Fibroblast of peridontal ligament (primary cell): ENCODE data around the gene NUDT3.
A peak's percentile ranks its signal among the peaks of the same experiment; 100 is the strongest.

Experiments
- DNase-seq: peaks from one replicate; pipeline ENCODE4 v3.0.0-alpha.2; 2010; ENCODE audit errors: extremely low read depth

NUDT3 gene

GRCh38 chr6:34321821-34322220 lies 70.6 kb downstream of the NUDT3 start:
- DNase-seq: no peak

DNA sequence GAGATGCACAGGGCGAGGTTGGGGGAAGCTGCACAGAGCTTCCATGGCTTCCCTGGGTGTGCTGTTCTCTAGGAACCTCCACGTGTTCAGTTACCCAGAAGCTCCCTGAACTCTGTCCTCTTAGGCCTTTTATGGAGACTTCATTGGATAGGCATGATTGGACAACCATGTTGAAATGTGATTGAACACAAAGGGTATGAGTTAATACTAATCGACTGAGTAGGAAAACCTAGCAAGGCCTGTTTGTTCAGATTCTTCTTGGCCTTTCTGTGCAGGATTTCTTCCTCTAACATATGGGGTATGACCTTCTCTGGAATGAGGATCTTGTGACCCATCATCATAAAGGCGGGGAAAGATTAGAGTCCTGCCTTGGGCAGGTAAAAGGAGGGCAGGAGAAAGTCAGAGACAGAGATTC lies 73.0 kb downstream of the NUDT3 start:
- no peak for DNase-seq

DNA sequence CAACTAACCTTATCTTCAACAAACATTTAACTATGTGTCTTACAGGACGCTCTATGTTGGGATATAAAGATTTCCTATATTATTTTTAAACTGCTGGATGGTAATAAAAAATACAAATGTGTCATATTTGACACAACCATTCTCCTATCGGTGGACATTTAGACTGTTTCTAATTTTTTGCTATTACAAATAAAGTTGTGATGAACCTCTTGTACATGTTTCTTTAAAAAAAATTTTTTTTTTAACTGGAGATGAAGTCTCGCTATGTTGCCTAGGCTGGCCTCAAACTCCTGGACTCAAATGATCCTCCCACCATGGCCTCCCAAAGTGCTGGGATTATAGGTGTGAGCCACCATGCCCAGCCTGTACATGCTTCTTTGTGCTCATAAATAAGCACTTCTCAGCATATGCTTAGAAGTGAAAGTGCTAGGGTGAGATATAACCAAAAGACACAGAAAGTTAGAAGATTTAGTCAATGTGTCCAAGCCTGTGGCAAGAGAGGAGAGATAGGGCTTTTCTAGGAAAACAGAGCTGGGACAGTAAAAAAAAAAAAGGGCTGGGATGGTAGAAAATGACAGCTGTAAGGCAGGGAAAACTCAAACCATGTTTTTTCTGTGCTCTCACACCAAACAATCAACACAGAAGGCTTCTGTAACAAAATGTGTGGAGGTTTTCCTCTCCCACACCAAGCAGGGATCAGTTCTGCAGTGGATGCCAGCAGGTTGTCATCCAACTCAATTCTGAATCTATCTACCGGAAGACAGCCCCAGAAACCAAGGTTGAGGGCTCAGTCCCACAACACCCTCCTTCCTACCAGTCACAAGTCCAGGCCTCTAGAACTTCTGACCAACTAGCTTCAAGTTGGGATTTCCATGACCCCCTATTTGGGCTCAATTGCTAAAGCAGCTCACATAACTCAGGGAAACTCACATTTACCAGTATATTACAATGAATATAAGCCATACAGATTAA lies 73.7 kb downstream of the NUDT3 start:
- DNase-seq: no peak

DNA sequence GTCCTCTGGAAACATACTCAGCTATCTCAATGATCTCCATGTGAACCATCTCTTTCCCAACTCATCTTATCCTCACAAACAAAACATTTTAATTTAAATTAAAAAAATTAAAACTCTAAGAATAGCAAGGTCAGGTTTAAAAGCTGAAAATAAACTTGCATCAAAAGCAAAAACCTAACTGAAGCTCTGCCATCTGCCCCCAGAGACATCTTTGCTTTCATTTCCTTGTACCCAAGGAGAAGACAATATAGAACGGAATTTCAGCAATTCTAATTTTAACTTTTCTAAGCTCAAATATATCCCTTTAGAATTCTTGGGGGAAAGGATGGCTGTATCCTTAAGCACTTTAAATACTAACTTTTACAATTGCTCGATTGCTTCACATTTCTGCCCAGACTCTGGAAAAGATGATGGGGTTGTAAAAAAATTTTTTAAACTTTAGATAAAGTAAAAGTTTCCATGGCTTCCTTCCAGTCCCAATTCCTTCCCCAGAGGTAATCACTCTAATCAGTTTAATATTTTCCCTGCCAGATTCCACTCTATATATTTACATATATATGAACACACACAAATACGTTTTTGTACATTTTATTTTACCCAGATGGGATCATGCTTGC lies 74.5 kb downstream of the NUDT3 start:
- DNase-seq: peak; percentile 63

GRCh38 chr6:34317172-34317477 lies 75.3 kb downstream of the NUDT3 start:
- no peak for DNase-seq

DNA sequence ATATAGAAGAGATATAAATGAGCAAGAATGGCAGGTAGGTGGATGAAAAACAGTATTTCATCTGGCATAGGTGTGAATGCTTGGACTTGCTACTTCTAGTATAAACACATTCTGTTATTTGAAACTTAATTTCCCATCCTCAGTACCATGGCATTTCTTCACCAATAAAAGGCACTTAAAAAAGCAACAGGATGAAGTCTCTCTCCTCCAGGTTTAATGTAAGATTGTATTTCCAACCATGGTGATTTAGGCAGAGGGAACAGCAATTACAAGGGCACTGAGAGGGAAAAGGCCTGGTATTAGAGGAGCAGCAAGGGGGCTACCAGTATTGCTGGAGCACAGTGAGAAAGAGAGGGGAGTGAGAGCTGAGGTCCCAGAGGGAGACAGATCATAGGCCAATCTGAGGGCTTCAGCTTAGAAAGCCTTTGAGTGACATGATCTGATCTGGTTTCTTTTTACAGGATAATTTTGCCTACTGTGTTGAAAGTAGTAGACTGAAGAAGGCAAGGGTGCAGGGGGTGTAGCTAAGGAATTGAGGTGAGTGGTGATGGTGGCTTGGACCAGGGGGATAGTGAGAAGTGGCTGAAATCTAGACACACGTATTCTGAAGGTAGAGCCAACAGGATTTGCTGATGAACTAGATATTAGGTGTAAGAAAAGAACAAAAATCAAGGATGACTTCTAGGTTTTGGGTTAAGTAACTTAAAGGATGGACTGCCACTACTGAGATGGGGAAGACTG lies 75.9 kb downstream of the NUDT3 start:
- no peak for DNase-seq

DNA sequence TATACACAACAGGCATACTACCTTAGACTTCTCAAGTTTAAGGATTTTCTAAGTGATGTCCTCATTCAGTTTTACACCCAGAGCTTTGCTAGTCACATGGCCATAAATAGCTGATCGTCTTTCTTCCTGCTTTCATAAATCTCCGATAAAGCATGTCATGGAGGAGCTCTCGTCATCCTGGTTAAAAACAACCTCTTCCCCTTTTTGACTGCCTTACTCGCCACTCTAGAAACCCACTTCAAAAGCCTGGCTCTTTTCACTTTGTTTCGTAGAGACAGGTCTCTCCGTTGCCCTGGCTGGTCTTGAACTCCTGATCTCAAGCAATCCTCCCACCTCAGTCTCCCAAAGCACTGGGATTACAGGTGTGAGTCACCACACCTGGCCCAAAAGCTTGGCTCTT lies 76.7 kb downstream of the NUDT3 start:
- DNase-seq: no peak

GRCh38 chr6:34315256-34315655 lies 77.2 kb downstream of the NUDT3 start:
- DNase-seq: no peak

DNA sequence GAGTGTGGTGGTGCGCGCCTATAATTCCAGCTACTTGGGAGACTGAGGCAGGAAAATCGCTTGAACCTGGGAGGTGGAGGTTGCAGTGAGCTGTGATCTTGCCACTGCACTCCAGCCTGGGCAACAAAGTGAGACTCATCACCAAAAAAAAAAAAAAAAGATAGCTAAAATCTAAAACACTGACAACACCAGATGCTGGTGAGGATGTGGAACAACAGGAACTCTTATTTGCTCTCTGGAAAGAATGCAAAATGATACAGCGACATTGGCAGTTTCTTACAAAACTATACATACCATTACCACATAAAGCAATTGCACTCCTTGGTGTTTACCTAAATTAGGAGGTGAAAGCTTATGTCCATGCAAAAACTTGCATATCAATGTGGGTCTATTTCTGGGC lies 80.2 kb downstream of the NUDT3 start:
- DNase-seq: no peak

GRCh38 chr6:34310817-34311216 lies 81.7 kb downstream of the NUDT3 start:
- no peak for DNase-seq

DNA sequence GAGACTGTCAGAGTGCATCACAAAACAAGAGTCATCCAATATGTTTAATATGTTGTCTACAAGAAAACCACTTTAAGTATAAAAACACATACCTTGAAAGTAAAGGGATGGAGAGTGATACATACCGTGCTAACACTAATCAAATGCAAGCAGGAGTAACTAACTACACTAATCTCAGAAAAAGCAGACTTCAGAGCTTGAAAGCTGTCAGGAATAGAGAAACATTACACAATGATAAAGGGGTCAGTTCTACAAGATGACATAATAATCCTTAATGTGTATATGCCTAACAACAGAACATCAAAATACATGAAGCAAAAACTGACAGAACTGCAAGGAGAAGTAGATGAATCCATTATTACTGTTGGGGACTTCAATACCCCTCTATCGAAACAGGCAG lies 84.0 kb downstream of the NUDT3 start:
- no peak for DNase-seq

DNA sequence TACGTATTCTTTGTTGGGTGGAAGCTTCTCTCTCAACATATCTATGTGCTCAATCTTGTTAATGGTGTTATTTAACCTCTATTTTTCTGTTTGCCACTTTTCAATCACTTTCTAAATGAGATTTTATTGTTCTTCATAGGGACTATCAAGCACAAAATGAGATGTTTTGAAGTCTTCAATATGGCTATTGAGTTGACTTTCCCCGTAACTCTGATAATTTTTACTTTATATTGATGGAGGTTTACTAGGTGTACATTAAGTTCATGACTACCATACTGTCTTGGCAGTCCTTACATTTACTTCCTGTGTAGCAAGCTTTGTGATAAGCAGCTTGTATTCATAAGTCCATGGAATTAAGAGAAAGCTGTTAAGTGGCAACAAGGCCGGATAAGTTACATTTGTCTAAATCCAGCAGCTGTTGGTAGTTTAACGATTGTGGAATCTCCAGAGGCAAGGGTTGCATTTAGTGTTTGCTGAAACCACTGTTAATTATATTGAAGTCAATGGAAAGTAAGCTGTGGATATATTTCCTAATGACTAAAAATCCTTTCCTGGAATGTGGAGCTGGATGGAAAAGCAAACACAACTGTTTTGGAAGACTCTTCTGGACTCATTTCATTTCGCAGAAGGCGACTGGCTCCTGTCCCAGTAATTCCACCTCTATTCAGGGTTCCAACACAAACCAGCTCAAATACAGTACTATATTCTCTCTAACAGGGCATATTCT lies 86.3 kb downstream of the NUDT3 start:
- peak; percentile 79 for DNase-seq

- DNase-seq: no peak
These were observed 87.0 kb downstream of the NUDT3 start for GRCh38 chr6:34305497-34305896.

GRCh38 chr6:34304164-34304563 lies 88.3 kb downstream of the NUDT3 start:
- DNase-seq: no peak

DNA sequence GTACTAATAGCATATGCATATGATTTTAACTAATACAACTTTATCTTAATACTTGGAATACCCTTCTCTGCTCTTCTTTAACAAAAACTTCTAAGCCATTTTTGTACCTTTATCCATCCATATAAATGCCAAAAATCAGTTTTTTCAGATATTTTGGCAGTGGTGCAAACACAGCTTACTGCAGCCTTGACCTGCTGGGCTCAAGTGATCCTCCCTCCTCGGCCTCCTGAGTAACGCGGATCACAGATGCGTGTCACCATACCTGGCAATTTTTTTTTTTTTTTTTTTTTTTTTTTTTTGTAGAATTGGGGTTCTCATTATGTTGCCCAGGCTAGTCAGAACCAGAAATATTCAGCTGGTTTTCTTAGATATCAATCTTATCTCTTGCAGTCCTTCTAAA lies 89.5 kb downstream of the NUDT3 start:
- DNase-seq: no peak

- DNase-seq: peak; percentile 93
These were observed 91.1 kb downstream of the NUDT3 start for GRCh38 chr6:34301408-34301807.

- no peak for DNase-seq
These were observed 92.1 kb downstream of the NUDT3 start for GRCh38 chr6:34300332-34300751.

- DNase-seq: no peak
These were observed 93.5 kb downstream of the NUDT3 start for GRCh38 chr6:34298941-34299340.

DNA sequence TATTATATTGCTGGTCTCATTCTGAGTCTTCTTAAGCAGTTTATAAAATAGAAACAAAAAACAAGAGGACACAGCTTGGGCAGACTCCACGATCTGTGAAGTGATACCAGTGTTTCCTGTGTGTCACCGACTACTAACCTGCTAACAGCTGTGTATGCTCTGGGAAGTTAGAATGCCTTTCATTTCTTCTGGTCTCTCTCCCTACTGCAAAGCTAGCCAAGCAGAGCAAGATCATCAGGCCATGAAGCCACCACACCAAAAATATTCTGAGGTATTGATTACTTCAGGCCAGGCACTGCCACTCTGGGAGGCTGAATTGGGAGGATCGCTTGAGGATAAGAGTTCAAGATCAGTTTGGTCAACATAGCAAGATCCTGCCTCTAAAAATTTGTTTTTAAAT lies 96.7 kb downstream of the NUDT3 start:
- no peak for DNase-seq

DNA sequence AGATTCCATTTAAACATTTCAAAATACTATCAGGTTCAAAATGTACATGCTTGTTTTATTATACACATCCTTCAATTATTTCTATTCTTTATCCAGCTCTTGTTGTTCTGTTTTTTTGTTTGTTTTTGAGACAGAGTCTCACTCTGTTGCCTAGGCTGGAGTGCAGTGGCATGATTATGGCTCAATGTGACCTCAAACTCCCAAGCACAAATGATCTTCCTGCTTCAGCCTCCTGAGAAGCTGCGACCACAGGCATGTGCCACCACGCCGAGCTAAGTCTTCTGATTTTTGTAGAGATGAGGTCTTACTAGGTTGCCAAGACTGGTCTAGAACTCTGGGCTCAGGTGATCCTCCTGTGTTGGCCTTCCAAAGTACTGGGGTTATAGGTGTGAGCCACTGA lies 99.5 kb downstream of the NUDT3 start:
- DNase-seq: no peak

DNA sequence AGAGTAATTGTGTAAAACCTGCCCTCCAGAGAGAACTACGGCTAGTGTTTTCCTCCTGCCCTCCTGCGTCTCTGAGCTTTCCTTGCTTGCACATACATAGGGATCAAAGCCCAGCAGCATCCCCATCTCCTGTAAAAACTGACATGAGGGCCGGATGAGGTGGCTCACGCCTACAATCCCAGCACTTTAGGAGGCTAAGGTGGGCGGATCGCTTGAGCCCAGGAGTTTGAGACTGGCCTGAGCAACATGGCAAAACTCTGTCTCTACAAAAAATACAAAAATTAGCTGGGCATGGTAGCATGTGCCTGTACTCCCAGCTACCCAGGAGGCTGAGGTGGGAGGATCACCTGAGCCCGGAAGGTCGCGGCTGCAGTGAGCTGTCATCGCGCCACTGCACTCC lies 103.3 kb downstream of the NUDT3 start:
- DNase-seq: no peak

DNA sequence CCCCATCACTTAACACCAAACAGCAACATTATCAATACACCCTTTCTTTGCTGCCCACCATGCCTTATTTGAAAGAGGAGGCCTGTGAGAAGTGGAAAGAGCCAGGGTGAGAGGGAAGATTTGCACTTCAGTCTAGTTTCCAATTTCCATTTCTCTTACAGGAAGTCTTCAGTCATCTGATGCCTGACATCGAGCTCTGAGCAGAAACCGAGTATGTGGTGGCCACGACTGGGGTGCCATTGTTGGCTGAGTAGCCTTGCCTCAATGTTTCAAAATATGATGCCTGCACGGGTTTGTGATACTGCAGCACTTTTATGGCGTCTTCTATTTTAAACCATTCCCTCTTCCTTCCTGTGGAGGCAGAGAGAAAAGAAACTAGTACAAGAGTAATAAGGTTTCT lies 103.9 kb downstream of the NUDT3 start:
- no peak for DNase-seq
